Activated CD4-positive, alpha-beta T cell treated with anti-CD3 and anti-CD28 coated beads, Interleukin-2, Interleukin-6, amounts not matched to agents 100 ng/mL and 50 ng/mL, durations not matched to agents 16 hours and 8 hours (primary cell): ENCODE measurements around the gene TBX5.

Experiments
- DNase-seq: peaks from one replicate; pipeline ENCODE4 v3.0.0-alpha.2; 2020

TBX5 gene

GRCh38 chr12:114405519-114406271, at the start of gene TBX5:
Gene TBX5, minus strand, starts transcription at chr12:114406144. Its CDS starts 2,246 bp downstream, at chr12:114403898.
- DNase-seq, result no peak

DNA sequence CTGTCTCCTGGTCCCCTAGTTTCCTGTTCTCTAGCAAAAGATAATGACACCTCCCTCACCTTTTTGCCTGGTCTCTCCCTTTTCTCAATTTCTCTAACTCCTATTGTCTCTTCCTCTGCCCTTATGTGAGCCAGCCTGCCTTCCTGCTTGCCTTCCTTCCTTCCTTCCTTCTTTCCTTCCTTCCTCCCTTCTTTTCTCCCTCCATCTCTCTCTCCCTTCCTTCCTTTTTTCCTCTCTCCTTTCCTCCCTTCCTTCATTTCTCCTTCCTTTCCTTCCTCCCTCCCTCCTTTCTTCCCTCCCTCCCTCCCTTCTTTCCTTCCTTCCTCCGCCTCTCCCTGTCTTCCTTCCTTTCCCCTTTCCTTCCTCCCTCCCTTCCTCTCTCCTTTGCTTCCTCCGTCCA, 45.7 kb upstream of the TBX5 start:
- no peak for DNase-seq

GRCh38 chr12:114450515-114451300, 44.8 kb upstream of the TBX5 start:
- DNase-seq, result no peak

DNA sequence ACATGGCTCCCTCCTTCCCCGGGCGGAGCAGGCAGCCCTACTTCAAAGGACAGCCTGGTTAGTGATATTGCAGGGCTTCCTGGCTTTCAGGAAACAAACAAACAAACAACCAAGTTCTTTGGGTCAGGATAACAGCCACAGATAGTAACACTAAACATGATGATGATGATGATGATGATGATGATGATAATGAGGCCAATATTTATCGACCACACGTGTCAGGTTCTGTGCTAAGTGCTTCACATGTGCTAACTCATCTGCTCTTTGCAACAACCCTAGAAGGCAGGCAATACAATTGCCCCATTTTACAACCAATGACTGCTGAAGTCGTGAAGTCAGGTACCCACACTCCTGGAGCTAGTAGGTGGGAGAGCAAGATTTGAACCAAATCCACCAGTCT, 44.1 kb upstream of the TBX5 start:
- no peak for DNase-seq

DNA sequence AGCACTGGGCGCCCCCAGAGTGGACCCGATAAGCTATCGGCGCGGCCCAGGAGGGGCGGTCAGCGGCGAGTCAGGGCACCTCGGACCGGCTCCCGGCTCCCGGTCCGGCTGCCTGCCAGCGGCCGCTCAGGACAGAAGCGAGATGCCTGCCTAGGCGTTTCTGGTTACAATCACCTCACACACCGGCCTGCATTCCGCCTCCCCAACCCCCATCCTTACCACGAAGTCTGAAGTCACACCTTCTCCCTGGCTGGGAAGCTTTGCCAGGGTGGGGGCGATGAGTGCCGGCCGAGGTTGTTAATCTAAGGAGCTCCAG, 42.6 kb upstream of the TBX5 start:
- DNase-seq, result no peak

- no peak for DNase-seq
Measured at GRCh38 chr12:114447799-114448617, 42.1 kb upstream of the TBX5 start.

DNA sequence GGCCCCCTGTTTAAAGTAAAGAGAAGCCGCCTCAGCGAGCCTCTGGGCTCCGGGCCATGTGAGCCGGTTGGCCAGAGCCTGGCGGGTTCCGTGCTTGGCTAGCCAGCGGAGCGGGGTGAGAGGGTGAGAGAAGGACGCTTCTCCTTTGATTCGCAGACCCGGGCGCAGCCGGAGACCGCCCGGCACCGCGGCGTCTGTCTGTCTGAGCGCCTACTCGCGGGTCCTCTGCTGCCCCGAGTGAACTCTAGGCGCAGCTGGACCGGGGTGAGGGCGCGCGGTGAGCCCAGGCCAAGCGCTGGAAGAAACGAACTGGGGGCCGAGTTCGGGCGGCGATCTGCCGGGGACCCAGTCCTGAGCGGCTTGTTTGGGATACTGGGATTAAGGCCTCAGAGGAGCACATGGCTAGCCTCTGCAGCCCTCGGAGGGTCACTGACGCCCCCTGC, 41.4 kb upstream of the TBX5 start:
- no peak for DNase-seq

DNA sequence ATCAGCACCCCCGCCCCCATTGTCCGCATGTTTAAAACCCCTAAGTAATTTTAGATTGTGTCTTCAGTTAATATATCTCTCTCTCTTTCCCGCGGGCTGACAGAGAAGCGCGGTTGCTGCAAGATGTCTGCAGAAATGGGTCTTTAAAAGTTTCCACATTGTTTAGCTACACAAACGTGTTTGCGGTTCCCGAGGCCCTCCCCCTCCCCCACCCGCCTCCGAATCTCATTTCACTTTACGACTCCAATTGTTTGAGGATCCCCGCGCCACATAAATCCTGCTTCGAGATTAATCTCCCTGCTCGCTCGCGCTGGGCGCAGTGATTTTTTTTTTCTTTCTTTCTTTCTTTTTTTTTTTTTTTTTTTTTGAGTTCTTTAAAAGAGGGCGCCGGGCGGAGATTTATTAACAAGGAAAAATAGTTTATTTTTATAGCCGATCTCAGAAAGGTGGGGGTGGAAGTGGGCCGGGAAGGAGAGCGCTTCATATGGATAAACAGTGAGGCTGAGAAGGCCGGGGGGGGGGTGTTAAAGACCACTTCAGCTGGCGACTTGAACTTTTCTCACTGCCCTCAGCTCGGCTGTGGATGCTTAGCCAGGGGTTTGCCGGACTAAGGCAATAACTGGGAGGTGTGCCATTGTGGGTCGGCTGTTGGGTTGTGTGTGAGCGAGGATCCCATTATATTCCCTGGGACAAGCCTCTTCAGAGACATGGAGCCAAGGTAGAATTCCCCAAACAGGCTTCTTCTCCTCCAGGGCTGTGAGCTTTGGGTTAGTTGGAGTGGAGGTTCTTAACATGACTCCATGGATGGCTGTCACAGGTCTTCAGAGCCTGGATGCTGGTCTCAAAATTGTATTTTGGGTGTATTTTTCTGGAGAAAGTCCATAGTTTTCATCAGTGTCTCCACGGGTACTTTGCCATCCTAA, 39.7 kb upstream of the TBX5 start:
- DNase-seq, result no peak

DNA sequence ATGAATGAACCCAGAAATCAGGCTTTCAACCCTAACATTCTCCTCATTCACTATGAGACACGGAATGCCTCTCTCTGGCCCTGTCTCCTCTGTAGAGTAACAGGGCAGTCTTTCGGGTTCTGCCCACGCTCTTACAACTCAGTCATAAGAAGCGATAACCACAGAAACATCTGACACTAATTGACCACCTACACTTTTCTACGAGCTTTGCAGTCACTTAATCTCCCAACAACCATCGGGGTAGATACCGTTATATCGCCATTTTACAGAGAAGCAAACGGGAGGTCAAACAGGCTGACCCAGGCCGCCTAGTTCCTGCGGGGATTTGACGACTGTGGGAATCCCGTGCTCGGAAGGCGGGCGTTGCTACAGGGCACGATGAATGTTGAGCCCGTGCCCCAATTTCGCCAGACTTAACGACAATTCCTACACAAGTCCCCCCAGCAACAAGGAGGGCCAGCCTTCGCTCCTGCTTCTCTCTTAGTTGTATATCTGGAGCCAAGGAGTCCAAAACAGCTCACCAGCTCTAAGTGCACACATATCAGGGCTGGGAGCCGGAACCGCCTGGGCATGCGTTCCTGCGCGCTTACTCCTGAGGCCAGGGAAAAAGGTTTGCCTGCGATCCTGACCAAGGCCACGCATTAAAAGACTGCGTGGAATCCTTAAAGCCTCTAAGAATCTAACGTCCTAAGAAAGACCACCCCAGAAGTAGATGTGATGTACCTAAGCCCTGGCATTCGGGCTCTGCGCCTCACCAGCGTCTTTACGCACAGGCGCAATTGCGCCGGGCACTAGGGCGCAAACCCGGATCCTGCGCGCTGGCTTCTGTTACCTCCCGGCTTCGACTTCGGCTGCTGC, 38.7 kb upstream of the TBX5 start:
- DNase-seq, result no peak

DNA sequence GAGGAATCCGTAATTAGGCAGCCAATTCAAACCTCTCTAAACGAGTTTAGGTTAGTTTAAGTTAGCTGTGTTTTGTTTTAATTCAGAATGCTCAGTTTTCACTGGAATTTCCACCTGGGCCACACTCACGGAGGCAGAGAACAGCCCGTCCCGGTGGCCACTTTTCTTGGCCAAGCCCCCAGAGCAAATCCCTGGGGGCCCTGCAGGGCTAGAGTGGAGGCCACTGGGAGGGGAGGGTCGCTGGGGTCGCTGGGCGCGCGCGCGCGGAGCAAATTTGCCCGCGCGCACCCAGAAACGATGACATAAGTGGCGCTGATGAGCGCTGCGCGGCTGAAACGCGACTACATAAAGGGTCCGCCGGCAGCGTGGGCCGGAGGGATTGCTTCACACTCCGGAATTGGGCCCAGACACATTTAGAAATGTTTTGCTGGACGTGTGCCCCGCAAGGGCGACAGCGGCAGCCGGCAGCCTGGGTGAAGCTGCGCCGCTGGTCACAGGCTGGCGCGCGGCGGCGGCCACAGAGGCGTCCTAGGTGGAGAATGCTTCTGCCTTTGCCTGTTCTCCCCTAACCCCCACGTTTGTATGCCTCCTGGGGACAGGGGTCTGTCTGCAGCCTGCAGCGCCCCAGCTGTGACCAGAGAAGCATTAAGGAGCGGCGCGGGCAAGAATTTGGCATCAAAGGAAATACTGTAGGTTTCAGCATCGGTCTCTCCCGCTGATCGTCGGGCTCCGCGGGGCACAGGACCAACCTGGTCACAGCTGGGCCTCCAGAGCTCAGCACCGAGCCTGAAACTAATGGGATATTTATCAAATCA, 37.9 kb upstream of the TBX5 start:
- DNase-seq, result no peak

DNA sequence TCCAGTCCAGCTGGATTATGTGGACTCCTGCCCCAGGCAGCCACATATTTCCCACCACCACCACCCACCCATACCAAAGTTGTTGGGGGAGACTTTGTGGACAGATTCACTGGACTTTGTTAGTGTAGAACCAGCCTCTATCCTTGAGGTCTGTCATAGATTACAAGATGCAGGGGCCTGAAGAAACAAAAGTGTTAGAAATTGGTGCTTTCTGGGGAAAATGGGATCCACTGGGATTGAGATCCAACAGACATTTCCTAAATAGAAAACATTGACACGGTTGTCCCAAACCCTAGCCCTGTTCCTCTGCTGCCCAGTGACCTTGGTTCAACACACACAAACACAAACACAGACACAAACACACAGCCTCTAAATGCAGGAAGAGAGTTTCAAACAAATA, 36.6 kb upstream of the TBX5 start:
- DNase-seq, result no peak

GRCh38 chr12:114441545-114441944, 35.6 kb upstream of the TBX5 start:
- DNase-seq, result no peak

DNA sequence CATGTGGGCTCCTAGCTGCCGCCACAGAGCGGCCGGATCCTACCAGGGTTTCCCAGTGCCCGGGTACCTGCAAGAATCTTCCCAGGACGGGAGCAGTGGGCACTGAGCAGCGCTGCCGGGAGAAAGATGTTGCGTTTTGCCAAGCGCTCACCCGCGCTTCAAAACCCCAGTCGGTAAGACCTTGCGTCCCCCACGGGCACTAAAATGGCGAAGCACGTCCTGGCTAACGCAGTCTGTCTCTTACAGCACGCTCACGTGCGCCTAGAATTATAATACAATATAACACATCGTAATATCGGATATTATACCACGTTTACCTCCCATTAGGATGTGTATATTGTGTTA, 35.1 kb upstream of the TBX5 start:
- DNase-seq, result no peak

GRCh38 chr12:114440270-114441038, 34.5 kb upstream of the TBX5 start:
- DNase-seq, result no peak

DNA sequence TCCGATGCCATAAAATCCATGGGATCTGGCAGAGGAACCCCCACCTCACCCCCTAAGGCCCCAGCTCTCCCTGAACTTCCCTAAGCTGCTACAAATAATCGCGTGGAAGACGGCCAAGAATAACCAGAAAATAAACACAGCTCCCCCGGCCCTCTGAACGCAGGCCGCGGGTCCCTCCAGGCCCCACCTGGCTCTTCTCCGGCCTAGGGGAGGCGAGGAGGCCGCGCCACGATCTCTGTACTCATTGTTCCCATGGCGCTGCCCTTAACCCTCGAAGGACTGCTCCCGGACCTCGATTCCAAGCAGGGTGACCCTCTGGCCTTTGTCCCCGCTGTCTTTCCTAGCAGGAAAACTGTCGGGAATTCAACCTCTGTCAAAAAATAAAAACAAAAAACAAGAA, 33.9 kb upstream of the TBX5 start:
- no peak for DNase-seq

DNA sequence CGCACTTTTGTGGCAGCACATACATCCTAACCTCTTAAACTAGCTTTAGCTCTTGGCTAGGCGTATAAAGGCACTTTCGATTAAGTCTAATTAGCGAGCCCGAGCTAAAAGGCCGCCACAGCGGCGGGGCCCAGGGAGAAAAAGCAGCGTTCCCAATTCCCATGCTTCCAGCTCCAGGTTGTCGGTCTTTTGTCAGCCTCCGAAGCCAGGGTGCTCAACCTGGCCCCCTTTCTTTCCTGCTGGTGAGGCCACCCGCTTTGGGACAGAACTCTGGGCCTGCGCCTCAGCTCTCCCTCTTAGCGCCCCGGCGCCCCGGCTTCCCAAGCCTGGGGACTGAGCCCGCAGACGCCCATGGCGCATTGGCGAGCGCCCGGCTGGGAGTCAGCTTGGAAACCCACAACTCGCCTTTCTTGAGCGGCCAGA, 33.3 kb upstream of the TBX5 start:
- DNase-seq, result no peak

- no peak for DNase-seq
Measured at GRCh38 chr12:114438635-114439256, 32.8 kb upstream of the TBX5 start.

- DNase-seq, result no peak
Measured at GRCh38 chr12:114434341-114434740, 28.4 kb upstream of the TBX5 start.

DNA sequence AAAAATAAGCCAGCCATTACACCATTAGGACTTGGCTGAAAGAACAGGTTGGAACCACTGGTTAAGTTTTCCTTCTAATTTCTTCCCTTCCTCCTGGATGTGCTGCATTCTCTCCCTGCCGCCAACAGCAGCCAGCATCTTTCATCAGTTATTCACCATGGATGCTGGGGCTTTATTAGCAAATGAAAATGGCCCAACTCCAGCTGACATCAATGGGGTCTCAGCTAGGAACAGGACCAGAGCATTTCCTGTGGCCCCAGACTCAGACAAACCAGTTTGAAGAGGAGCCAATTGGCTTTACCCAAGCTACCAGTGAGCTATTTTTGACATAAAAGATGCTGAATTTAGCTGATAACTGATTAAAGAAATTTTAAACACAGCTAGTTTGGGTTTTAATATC, 26.0 kb upstream of the TBX5 start:
- DNase-seq, result no peak
